ENCODE measurements around the gene PI4KA. TPM values are rescaled to one million over a fixed set of nuclear protein-coding genes. Genes with fewer than 3 reads are reported as not detected.
"Not testable (repeated sequence)": the region's sequence is repeated elsewhere in the genome, so short reads cannot be mapped to it uniquely, and the experiment has no call there.

Gene PI4KA
- total RNA-seq, 1 experiment from 2014 or later: 71.6 TPM

GRCh38 chr22:20740222-20740951 lies 118.2 kb downstream of the PI4KA start:
- no peak for TF ChIP-seq CTCF (conservative IDR thresholded peaks at IDR 0.05; ENCODE audit: low read depth, low read length)
- TF ChIP-seq EZH2 (IDR thresholded peaks at IDR 0.05; ENCODE audit: borderline replicate concordance, low read depth, low read length, poor library complexity, severe bottlenecking): no peak
- BruUV-seq (replicated peaks): no TSS peak

GRCh38 chr22:20738394-20739089 lies 120.1 kb downstream of the PI4KA start:
- Histone ChIP-seq H3K36me3 (ENCODE audit: insufficient read depth, low read length, poor library complexity, severe bottlenecking) (peaks cover 11% of the 10 kb centered on the region), H3K27me3 (replicated peaks; ENCODE audit: insufficient read depth, low read depth, low read length, poor library complexity) (no peaks in the 10 kb centered on the region), H3K4me1 (ENCODE audit: insufficient read depth, low read length, poor library complexity, severe bottlenecking) (no peaks in the 10 kb centered on the region), H3K27ac (ENCODE audit: low read depth, low read length, poor library complexity, severe bottlenecking) (no peak overlapping the region), H3K9me3 (ENCODE audit: low read depth, low read length, poor library complexity, severe bottlenecking) (peaks cover 7% of the 10 kb centered on the region), H3K4me3 (ENCODE audit: low read depth, low read length, poor library complexity, severe bottlenecking) (no peak overlapping the region)
- CTCF ChIA-PET: interaction anchor here (0.5 to 0.6 kb wide), 2 partner anchors 8 to 10 kb away, joined by 4 to 5 read pairs; no protein-coding TSS in a partner anchor
- intact Hi-C loops (cut with micrococcal nuclease; ENCODE audit: unreplicated experiment): no loop called here
- POLR2A ChIA-PET (ENCODE audit: low non-redundant PET): no interaction called here
- no peak for DNase-seq (ENCODE audit: low spot score)
- BruUV-seq (replicated peaks): no TSS peak
- TF ChIP-seq EZH2 (IDR thresholded peaks at IDR 0.05; ENCODE audit: borderline replicate concordance, low read depth, low read length, poor library complexity, severe bottlenecking): no peak
- TF ChIP-seq CTCF (conservative IDR thresholded peaks at IDR 0.05; ENCODE audit: low read depth, low read length): no peak

More at GRCh38 chr22:20740222-20740951, 118.2 kb downstream of the PI4KA start:
- CTCF ChIA-PET: no interaction called here
- Histone ChIP-seq H3K9me3 (ENCODE audit: low read depth, low read length, poor library complexity, severe bottlenecking) (peaks cover 7% of the 10 kb centered on the region), H3K4me1 (ENCODE audit: insufficient read depth, low read length, poor library complexity, severe bottlenecking) (no peaks in the 10 kb centered on the region), H3K36me3 (ENCODE audit: insufficient read depth, low read length, poor library complexity, severe bottlenecking) (peaks cover 11% of the 10 kb centered on the region), H3K4me3 (ENCODE audit: low read depth, low read length, poor library complexity, severe bottlenecking) (no peak overlapping the region), H3K27me3 (replicated peaks; ENCODE audit: insufficient read depth, low read depth, low read length, poor library complexity) (no peaks in the 10 kb centered on the region), H3K27ac (ENCODE audit: low read depth, low read length, poor library complexity, severe bottlenecking) (no peak overlapping the region)
- POLR2A ChIA-PET (ENCODE audit: low non-redundant PET): no interaction called here
- intact Hi-C loops (cut with micrococcal nuclease; ENCODE audit: unreplicated experiment): no loop called here
- no peak for DNase-seq (ENCODE audit: low spot score)

- H3K27ac ChIP-seq (ENCODE audit: low read depth, low read length, poor library complexity, severe bottlenecking); BruUV-seq (replicated peaks); H3K9me3 ChIP-seq (ENCODE audit: low read depth, low read length, poor library complexity, severe bottlenecking); POLR2A ChIA-PET (ENCODE audit: low non-redundant PET); H3K27me3 ChIP-seq (replicated peaks; ENCODE audit: insufficient read depth, low read depth, low read length, poor library complexity); CTCF ChIA-PET; intact Hi-C loops (cut with micrococcal nuclease; ENCODE audit: unreplicated experiment); H3K4me1 ChIP-seq (ENCODE audit: insufficient read depth, low read length, poor library complexity, severe bottlenecking); H3K4me3 ChIP-seq (ENCODE audit: low read depth, low read length, poor library complexity, severe bottlenecking); DNase-seq (ENCODE audit: low spot score): not testable (repeated sequence)
- peaks cover 11% of the 10 kb centered on the region for H3K36me3 ChIP-seq (ENCODE audit: insufficient read depth, low read length, poor library complexity, severe bottlenecking)
Measured at GRCh38 chr22:20736891-20737290, 121.7 kb downstream of the PI4KA start.

- not testable (repeated sequence) for BruUV-seq (replicated peaks)
Measured at GRCh38 chr22:20735356-20736162, 123.1 kb downstream of the PI4KA start.

GRCh38 chr22:20732431-20732830 lies 126.2 kb downstream of the PI4KA start:
- POLR2A ChIA-PET (ENCODE audit: low non-redundant PET); intact Hi-C loops (cut with micrococcal nuclease; ENCODE audit: unreplicated experiment); CTCF ChIA-PET; H3K27ac ChIP-seq (ENCODE audit: low read depth, low read length, poor library complexity, severe bottlenecking); H3K36me3 ChIP-seq (ENCODE audit: insufficient read depth, low read length, poor library complexity, severe bottlenecking); H3K9me3 ChIP-seq (ENCODE audit: low read depth, low read length, poor library complexity, severe bottlenecking); H3K27me3 ChIP-seq (replicated peaks; ENCODE audit: insufficient read depth, low read depth, low read length, poor library complexity); BruUV-seq (replicated peaks); H3K4me3 ChIP-seq (ENCODE audit: low read depth, low read length, poor library complexity, severe bottlenecking); H3K4me1 ChIP-seq (ENCODE audit: insufficient read depth, low read length, poor library complexity, severe bottlenecking); DNase-seq (ENCODE audit: low spot score): not testable (repeated sequence)

More at GRCh38 chr22:20735356-20736162, 123.1 kb downstream of the PI4KA start:
- H3K9me3 ChIP-seq (ENCODE audit: low read depth, low read length, poor library complexity, severe bottlenecking); DNase-seq (ENCODE audit: low spot score); intact Hi-C loops (cut with micrococcal nuclease; ENCODE audit: unreplicated experiment); H3K36me3 ChIP-seq (ENCODE audit: insufficient read depth, low read length, poor library complexity, severe bottlenecking); H3K4me3 ChIP-seq (ENCODE audit: low read depth, low read length, poor library complexity, severe bottlenecking); H3K4me1 ChIP-seq (ENCODE audit: insufficient read depth, low read length, poor library complexity, severe bottlenecking); POLR2A ChIA-PET (ENCODE audit: low non-redundant PET); H3K27ac ChIP-seq (ENCODE audit: low read depth, low read length, poor library complexity, severe bottlenecking); CTCF ChIA-PET; H3K27me3 ChIP-seq (replicated peaks; ENCODE audit: insufficient read depth, low read depth, low read length, poor library complexity): not testable (repeated sequence)
